ENCODE data around the gene DOCK4.
A peak's percentile ranks its signal among the peaks of the same experiment; 100 is the strongest.

Gene DOCK4

GRCh38 chr7:112188257-112188656, 17.9 kb downstream of the DOCK4 start:
- no peak for DNase-seq (ENCODE audit: low spot score)

GRCh38 chr7:112186300-112186699, 19.9 kb downstream of the DOCK4 start:
- DNase-seq (ENCODE audit: low spot score) = no peak

GRCh38 chr7:112185005-112185834, 21.0 kb downstream of the DOCK4 start:
- DNase-seq (ENCODE audit: low spot score) = no peak

DNA sequence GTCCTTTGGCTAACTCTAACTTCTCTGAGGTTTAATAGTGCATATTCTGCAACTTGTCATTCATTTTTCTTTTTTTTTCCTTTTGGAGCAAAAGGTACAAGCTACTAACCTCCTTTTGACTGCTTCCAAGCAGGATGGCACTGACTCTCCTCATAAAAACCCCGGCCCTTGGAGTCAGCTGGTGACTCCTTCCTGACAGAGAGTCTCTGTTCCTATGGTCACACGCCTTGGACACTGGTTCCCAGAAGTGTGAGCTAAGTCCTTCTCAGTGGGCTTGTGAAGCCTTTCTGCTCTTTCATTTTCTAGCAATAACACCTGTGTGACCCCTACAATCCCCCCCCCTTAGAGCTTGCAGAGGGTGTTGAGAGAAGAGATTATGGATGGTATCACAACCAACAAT, 21.7 kb downstream of the DOCK4 start:
- no peak for DNase-seq (ENCODE audit: low spot score)

- no peak for DNase-seq (ENCODE audit: low spot score)
Measured at GRCh38 chr7:112183266-112183665, 22.9 kb downstream of the DOCK4 start.

GRCh38 chr7:112182749-112183148, 23.4 kb downstream of the DOCK4 start:
- no peak for DNase-seq (ENCODE audit: low spot score)

- DNase-seq (ENCODE audit: low spot score) = no peak
Measured at GRCh38 chr7:112180223-112180622, 26.0 kb downstream of the DOCK4 start.

DNA sequence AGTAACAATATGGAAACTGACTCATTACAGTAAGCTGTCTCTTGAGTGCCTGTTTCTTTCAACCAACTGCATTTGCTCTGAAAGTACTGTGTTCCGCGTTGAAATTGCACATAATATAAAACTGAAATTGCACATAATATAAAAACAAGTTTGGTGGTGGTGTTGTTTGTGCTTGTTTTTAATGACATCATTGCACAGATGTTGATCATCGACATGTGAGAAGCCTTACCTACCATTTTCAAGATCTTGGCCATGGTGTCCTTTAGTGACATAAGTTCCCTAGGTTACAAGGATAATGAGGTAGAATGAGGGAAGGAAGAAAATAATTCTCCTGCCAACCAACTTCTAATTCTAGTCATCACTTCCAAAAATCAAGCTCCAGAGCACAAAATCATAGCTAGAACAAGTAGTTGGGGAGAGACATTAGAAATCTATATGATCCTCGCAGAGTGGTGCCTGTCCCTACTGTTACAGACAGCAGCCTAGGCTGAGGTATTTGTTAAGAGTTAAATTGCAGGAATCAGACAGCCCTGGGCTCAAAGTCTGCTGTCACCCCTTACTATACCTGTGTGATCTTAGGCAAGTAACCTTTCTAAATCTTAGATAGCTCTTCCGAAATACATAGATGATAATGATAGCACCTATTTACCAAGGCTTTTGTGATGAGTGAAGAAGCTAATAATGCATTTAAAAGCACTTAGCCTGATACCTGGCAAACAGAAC, 29.3 kb downstream of the DOCK4 start:
- DNase-seq (ENCODE audit: low spot score) = no peak

DNA sequence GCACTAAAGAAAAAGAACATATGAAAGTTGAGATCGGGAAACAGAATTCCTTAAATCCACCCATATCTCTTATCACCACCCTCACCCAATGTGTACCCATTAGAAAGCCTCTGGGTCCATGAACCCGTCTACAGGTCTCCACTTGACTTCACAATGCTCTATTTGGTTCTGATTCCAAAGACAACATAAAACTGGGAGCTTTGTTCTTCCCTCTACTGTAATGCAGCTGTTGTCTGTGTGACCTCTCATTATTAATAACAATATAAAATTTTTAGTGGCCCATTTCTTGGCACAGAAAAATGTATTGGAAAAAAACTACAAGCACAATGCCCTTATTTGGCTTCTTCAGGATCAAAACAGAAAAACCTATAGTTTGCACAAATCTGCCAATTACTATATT, 30.0 kb downstream of the DOCK4 start:
- no peak for DNase-seq (ENCODE audit: low spot score)

DNA sequence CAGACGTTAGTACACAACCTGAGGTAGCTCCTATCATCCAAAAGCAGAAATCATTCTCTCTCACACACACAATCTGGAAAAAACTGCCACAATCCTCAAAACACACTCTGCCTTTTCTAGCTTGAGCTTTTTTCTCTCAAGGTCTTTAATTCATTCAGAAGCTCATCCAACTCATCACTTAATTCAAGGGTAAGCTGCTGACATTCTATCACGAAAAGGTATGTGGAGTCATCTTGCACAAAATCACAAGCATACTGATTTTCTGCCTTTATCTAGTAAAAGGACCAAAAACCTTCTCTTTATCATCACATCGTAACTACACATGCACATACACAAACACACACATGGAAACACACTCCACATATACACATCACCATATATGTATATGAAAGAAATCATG, 32.0 kb downstream of the DOCK4 start:
- DNase-seq (ENCODE audit: low spot score) = no peak

DNA sequence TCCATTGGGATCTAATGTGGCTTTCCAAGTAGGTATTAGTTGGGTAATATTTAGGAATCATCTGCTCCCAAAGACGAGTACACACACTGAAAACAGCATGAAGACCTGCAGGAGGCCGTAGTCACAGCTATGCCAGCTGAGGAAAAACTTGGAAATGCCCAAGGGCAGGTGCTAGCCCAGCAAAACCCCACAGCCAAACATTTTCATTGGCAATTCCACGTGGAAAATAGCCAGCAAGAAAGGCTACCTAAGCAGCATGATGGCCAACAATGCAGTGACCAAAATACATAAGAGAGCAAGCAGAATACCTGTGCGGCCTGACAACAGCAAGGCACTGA, 32.7 kb downstream of the DOCK4 start:
- no peak for DNase-seq (ENCODE audit: low spot score)

DNA sequence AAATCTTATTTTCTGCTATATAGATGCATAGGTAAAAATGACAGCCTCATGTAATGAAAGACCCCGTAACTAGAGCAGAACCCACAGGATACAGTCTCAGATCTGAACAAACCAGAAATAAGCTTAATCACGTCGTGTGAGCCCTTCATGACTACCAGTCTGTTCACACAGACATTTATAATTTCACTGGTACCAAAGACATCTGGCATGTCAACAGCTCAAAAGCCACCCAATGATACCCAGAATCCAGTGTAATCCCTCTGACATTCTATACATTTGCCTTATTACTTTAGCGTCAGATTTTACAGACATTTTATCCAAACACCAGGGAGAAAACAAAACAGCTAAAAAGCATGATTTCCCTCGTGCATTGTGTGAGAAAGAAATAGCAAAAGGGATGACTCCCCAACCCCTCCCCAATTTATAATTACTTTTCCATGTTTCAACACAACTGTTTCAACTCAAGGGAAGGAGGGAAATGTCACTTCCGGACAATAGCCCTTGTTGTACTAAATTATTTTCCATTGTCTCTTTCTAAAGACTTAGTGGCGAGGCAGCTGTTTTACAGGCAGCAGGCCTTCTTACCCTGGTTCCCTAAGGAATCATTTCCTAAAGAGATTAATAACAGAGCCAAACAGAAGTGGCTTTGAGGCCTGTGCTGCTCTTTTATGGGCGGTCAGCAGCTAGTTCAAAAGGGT, 33.2 kb downstream of the DOCK4 start:
- DNase-seq (ENCODE audit: low spot score) = peak; percentile 72

- no peak for DNase-seq (ENCODE audit: low spot score)
Measured at GRCh38 chr7:112171673-112172072, 34.5 kb downstream of the DOCK4 start.

DNA sequence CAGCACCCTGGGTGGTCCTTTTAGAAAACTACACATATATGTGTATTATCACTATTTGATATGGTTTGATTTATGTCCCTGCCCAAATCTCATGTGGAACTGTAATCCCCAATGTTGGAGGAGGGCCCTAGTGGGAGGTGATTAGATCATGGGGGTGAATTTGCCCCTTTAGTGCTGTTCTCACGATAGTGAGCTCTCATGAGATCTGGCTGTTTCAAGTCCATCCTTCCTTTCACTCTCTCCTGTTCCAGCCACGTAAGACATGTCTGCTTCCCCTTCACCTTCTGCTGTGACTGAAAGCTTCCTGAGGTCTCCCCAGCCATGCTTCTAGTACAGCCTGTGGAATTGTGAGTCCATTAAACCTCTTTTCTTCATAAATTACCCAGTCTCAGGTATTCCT, 37.3 kb downstream of the DOCK4 start:
- DNase-seq (ENCODE audit: low spot score) = no peak

GRCh38 chr7:112167147-112167546, 39.1 kb downstream of the DOCK4 start:
- DNase-seq (ENCODE audit: low spot score) = no peak

DNA sequence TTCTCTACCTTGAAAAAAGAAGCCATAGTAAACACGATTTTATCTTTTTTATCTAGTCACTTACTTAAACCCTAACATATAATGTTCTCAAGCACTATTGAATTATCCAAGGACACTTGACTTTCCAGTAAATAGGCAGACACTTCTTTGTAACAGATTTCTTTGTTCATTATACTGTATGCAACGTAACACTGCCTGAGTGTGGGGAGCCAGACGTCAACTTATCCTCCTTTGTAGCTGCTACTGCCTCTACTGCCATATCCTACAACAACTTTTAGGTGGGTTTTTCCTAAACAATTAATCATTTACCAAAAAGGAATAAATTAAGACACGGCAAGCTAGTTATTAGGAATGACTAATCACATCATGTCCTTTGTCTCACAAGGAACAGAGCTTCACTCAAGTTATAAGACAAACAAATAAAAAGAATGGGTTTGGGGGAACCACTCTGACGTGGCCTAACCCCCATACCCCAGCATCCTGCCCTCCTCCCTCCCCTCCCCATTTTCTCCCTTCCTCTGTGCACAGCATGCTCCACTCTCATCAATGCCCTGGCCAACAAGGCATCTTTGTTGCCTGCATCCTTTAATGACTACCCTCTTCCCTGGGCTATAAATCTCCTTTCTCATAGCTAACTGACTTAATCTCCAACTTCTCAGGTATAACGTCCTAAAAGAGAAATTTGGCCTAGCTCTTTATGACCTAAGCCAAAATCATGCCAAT, 43.3 kb downstream of the DOCK4 start:
- no peak for DNase-seq (ENCODE audit: low spot score)

- DNase-seq (ENCODE audit: low spot score) = no peak
Measured at GRCh38 chr7:112162142-112162766, 43.9 kb downstream of the DOCK4 start.

DNA sequence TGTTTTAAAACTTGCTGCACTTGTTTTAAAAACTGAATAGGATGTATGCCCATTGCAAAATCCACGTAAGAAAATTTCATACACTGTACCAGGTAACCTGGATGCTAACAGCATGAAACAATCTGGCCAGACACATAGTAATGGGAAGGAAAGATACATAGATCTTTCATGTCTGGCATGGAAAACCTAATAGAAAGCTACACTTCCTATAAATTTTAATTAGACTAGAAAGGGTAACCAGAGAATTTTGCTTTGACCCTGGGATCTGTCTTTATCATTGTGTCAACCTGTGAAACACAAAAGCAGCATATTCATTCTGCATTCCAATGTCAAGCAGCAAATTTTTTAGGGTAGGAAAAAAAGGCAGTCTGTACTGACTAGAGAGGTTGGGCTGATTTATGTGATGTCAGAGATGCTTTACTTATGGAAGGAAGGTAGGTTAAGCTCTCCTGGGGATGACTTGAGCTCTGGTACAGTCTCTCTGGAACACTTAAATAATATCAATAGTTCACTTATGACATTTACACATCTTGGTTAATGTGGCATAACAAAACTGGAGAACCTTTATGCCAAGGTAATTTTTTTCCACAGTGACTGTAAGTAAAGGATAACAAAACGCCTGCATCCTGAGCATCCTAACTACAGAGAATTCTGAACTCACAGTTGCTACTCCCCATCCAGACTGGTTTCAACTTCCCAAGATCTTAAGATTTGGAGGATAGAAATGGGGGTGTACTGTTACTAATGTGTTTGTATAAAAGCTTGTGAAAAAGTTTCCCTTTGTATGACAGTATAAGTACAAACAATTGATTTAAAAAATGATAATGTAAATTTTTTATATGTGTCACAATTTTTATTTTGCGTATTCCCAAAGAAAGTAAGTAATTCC, 44.7 kb downstream of the DOCK4 start:
- DNase-seq (ENCODE audit: low spot score) = no peak

GRCh38 chr7:112160771-112161150, 45.4 kb downstream of the DOCK4 start:
- no peak for DNase-seq (ENCODE audit: low spot score)

GRCh38 chr7:112160130-112160770, 45.9 kb downstream of the DOCK4 start:
- no peak for DNase-seq (ENCODE audit: low spot score)
